Retinal pigment epithelial cell (primary cell): ENCODE measurements around the gene ADGB.

Source experiments
- DNase-seq: peaks from one replicate; pipeline ENCODE4 v3.0.0-alpha.2; 2010; ENCODE audit warnings: low read depth
- H3K4me3 ChIP-seq: 2 replicates; pipeline ENCODE4 v1.5.1; 2011; ENCODE audit warnings: mild to moderate bottlenecking, low read length, control low read depth, moderate library complexity
- CTCF ChIP-seq: conservative IDR thresholded peaks from 2 replicates; pipeline ENCODE4 v1.5.1; 2011; ENCODE audit warnings: low read depth, low read length, control low read depth, inconsistent platforms

The ADGB gene

GRCh38 chr6:146657432-146657831, 58.7 kb downstream of the ADGB start:
- no peak for DNase-seq
- no peak overlapping the region for H3K4me3 ChIP-seq
- TF ChIP-seq CTCF = no peak

GRCh38 chr6:146664871-146665360, 66.1 kb downstream of the ADGB start:
- TF ChIP-seq CTCF = no peak
- DNase-seq = no peak
- no peak overlapping the region for H3K4me3 ChIP-seq

GRCh38 chr6:146666909-146667308, 68.1 kb downstream of the ADGB start:
- no peak for DNase-seq
- TF ChIP-seq CTCF = no peak
- no peak overlapping the region for H3K4me3 ChIP-seq

GRCh38 chr6:146670161-146670560, 71.4 kb downstream of the ADGB start:
- no peak overlapping the region for H3K4me3 ChIP-seq
- DNase-seq = no peak
- no peak for TF ChIP-seq CTCF

GRCh38 chr6:146673069-146673468, 74.3 kb downstream of the ADGB start:
- no peak for TF ChIP-seq CTCF
- no peak for DNase-seq
- H3K4me3 ChIP-seq = no peak overlapping the region

GRCh38 chr6:146679386-146679785, 80.6 kb downstream of the ADGB start:
- TF ChIP-seq CTCF = no peak
- no peak overlapping the region for H3K4me3 ChIP-seq
- DNase-seq = no peak

- no peak overlapping the region for H3K4me3 ChIP-seq
- no peak for TF ChIP-seq CTCF
- no peak for DNase-seq
Measured at GRCh38 chr6:146682919-146683318, 84.1 kb downstream of the ADGB start.
